ENCODE data around the gene RPS6KA2.
"Not testable (repeated sequence)": the region's sequence is repeated elsewhere in the genome, so short reads cannot be mapped to it uniquely, and the experiment has no call there.

Gene RPS6KA2

DNA sequence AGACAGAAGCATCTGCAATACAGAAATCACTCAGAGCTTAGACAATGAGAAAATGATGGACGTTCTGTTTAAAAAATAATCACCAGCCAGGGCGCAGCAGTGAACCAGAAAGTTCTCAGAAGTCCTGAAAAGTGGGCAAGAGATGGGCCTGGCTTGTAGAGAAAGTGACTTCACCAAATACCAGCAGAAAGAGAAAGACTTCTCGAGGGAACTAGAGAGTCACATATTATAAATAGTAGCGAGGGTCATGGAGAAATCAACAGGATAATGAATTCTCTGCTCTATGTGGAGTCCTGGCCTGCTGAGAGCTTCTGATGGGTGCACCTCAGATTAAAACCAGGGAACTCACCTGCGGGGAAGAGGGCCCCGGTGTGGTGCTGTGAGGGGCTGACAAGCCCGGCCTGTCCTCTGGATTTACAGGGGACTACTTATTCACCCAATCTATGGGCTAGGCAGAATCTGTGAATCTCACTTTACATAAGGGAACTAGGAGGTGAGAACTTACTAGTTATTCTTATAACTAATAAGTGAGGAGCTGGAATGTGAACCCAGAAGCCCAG, 35.0 kb downstream of the RPS6KA2 start:
- DNase-seq (ENCODE audit: low read depth in 2 of 2), result no peak

DNA sequence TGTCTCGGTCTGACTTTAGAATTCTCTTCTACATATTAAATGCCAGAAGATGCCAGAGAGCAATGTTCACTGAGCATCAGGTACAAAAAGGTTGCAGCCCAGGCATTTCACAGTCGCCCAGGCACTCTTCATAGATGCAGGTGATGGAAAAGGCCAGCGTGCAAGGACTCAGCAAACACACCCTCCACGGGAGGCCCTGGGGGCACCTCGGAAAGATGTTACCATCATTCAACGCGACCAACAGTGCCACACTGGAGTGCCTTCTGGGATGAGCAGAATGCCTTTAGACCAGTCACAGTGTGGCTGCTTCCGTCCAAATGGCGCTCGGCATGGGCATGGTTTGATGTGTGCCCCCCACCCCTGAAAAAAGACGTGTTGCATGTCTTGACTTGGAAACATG, 36.0 kb downstream of the RPS6KA2 start:
- DNase-seq (ENCODE audit: low read depth in 2 of 2), result no peak

DNA sequence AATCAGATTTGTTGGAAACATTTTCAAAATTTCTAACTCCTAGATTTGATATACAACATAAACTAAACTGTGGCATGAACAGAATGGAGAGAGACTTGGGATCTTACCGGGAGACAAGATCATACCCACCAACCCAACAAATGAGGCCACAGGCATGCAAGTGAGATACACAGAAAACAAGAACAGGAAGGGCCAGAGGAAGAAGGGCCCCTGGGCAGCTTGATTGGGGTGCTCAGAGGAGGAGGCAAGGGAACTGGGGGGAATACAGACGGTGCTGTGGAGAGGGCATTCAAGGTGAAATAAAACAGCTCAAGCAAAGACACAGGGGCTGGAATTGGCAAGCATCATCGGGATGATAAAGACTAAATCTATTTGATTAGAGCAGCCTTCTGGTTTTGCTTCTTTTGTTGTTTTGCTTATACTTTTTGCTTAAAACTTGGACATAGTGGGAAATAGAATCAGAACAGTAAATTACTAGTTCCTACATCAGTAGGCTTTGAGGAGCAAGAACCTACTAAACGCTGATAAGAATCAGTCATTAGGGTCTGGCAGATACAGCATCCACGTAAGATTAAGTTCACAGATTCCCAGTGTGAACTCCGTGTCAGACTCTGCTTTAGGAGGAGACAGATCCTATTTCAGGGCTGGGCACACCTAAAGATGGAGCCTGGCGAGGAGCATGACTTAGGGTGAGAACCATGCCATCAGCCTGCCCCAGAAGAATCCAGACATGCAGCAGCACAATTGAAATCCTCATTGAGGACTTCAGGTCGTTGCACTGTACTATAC, 37.1 kb downstream of the RPS6KA2 start:
- DNase-seq (ENCODE audit: low read depth in 2 of 2), result no peak

DNA sequence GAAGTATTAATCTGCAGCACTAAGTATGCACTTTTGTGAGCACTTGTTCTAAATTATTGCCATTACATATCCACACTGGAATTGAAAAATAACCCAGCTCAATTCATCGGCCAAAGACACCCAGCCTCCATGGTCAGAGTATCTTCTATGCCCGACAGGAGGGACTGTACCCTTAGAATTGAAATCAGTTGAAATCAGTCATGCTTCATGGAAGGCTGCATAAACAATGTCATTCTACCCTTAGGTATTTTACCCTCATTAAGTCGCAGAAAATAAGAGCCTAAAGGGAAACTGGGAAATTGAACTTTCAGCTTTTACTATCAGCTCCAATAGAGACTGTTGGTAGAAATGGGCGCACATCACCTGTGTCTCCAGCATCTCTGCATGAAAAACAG, 37.7 kb downstream of the RPS6KA2 start:
- DNase-seq (ENCODE audit: low read depth in 2 of 2), result no peak

GRCh38 chr6:166588691-166589336, 38.2 kb downstream of the RPS6KA2 start:
- no peak for DNase-seq (ENCODE audit: low read depth in 2 of 2)

GRCh38 chr6:166587631-166588413, 39.2 kb downstream of the RPS6KA2 start:
- no peak for DNase-seq (ENCODE audit: low read depth in 2 of 2)

GRCh38 chr6:166586424-166587156, 40.5 kb downstream of the RPS6KA2 start, which contains the start of gene RAMACL:
Gene RAMACL (minus strand): TSS chr6:166586678. CDS start chr6:166586477, 201 bp downstream.
- DNase-seq (ENCODE audit: low read depth in 2 of 2), result peak in 1 of 2 experiments; percentile 28

DNA sequence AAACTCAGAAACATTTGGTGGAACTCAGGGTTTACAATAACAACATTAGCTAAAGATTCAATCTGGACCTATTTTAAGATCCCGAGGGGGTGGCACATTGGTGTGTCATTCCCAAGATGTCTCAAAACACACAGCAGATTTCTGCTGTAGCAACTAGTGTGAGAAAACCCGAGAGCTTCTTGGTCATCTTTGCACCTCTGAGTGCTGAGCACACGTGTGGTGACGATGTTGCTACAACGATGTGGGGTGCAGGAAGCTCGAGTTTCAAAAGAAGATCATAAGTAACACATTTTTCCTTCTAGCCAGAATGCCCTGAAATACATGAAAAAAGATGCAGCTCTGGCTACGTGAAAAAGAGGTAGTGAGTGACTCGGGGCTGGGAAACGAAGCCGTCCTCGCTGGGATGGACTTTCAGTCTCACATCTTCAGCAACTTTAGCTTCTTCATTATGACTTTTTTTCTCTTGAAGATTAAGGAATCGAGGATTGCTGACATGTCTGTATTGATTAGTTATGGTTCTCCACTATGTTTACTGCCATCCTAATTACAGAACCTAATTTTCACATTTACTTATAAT, 42.1 kb downstream of the RPS6KA2 start:
- DNase-seq (ENCODE audit: low read depth in 2 of 2), result no peak

DNA sequence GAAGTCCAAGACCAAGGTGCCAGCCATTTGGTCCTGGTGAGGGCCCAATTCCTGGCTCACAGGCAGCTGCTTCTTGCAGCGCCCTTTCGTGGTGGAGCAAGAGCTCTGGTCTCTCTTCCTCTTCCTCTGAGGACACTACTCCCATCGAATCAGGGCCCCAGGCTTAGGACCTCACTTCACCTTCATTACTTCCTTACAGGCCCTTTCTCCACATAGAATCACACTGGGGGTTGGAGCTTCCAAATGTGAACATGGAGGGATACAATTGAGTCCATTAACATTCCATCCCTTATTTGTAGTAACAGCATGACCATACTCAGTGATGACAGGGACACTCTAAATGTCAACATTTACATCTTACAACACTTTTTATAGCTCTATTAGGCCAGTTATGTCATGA, 42.9 kb downstream of the RPS6KA2 start:
- DNase-seq (ENCODE audit: low read depth in 2 of 2), result no peak

GRCh38 chr6:166583230-166583965, 43.7 kb downstream of the RPS6KA2 start:
- DNase-seq (ENCODE audit: low read depth in 2 of 2), result no peak

GRCh38 chr6:166582258-166582657, 44.8 kb downstream of the RPS6KA2 start:
- no peak for DNase-seq (ENCODE audit: low read depth in 2 of 2)

GRCh38 chr6:166581801-166582200, 45.2 kb downstream of the RPS6KA2 start:
- DNase-seq (ENCODE audit: low read depth in 2 of 2), result not testable (repeated sequence)

DNA sequence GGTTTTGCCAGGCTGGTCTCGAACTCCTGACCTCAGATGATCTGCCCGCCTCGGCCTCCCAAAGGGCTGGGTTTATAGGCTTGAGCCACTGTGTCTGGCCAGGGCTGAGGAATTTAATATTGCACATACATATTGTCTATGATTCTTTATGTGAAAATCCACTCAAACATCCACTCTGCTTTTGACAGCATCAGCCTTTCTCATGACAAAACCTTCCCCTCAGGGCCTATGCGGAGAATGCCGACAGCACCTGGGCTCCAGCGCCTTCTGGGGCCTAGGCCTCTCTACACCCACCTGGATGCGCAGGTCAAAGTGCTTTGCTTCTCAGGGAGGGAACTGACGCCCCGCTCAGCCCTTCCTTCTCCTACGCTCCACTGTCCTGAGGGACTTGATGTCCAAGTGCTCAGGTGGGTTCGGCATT, 46.0 kb downstream of the RPS6KA2 start:
- no peak for DNase-seq (ENCODE audit: low read depth in 2 of 2)

DNA sequence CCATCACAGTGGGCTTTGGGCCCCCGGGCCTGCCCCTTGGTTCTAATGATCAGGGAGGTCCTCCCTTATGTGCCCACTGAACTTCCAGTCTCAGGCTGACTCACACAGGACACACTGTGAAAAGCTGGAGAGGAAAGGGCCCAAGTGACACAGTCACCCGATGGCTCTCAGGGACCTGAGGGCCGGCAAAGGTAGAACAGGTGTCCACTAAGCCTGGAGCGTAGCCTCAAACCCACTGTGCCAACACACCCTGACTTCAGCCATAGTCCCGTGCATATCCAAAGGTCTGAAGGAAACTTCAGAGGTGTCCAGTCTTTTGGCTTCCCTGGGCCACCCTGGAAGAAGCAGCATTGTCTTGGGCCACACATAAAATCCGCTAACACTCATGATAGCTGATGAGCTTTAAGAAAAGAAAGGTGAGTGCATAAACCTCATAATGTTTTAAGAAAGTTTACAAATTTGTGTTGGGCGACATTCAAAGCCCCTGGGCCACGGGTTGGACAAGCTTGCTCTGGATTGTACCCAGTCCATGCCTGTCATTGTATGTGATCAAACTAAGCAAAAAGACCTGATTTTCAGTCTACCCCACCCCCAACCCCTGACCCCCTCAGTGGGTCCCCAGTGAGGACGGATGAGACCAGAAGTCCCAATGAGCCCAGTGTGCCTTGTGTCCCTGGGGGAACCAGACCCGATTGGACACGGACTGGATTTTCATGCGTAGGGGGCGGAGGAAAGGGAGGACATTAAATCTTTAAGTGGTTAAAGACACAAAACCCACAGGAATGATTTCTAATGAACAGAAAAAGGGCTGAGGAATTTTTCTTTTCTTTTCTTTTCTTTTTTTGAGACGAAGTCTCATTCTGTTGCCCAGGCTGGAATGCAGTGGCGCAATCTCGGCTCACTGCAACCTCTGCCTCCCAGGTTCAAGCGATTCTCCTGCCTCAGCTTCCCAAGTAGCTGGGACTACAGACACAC, 46.7 kb downstream of the RPS6KA2 start:
- DNase-seq (ENCODE audit: low read depth in 2 of 2), result no peak

DNA sequence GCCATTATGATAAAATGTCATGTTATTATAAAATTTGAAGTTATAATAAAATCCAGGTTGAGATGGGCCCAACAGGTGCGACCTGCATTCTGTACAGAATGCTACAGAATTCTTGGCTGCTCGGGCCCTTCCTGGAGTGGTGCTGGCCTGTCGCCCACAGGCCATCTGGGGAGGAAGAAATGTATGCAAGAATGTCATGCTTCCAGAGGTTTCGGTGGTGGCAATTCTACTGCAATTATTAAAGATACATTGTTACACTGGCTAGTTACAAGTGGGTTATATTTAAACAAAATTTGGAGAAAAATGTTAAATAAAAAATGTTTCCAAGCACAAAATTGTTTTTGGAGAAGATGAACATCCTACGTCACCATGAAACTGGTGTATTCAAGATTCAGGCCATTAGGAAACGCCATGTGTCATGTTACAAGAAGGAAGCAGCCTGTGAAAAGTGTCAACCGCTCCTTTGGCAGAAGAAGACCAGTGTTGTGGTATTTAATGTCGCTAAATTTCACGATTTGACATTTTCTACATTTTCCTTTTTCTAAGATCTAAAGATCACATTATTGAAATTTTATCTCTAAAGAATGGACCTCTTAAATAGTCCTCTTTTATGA, 47.7 kb downstream of the RPS6KA2 start:
- no peak for DNase-seq (ENCODE audit: low read depth in 2 of 2)

DNA sequence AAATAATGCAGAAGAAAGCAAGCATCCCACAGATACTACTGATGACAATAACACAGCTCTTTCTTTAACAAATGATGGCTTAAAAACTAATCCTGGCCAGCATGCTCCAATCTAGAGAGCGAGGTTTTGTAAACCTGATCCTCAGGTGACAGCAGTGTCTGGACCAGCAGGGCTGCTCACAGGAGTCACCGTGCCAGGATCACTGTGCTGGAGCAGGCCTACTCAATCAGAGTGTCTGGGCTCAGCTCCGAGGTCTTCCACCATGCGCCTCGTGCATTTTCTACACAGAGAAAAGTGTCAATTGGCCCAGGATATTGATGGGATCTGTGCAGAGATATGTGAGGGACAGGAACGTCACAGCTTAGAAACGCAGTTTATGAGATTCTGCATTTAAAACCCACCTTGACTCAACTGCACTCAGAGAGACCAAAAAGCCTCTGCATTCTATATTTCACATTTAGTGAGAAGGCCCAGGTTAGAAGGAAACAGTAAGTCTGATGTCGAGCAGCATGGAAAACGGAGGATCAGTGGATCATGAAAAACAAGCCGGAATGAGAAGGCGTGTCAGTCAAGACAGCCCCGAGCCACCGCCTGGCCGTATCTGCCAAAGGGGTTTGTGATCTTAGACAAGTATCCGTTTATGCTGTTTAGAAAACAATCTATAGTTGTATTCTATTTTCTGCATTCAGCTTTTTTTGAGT, 48.4 kb downstream of the RPS6KA2 start:
- DNase-seq (ENCODE audit: low read depth in 2 of 2), result no peak

- no peak for DNase-seq (ENCODE audit: low read depth in 2 of 2)
These were observed 51.8 kb downstream of the RPS6KA2 start for GRCh38 chr6:166575205-166575604.
